GM23248 (cell line): Measurements from ENCODE around the gene AFG3L2. TPM values are rescaled to one million over a fixed set of nuclear protein-coding genes. Genes with fewer than 3 reads are reported as not detected.
"Not testable (repeated sequence)": the region's sequence is repeated elsewhere in the genome, so short reads cannot be mapped to it uniquely, and the experiment has no call there.

ENCODE experiments used
- DNase-seq: peaks from one replicate; pipeline ENCODE4 v3.0.0-alpha.2; 2015
- H2AFZ ChIP-seq: fragments of 200-600 bp; sonication (generic); 2 replicates; pipeline ENCODE4 v1.6.1; 2016; ENCODE audit warnings: antibody characterized with exemption
- H3F3A ChIP-seq: fragments of 200-600 bp; sonication (generic); 2 replicates; pipeline ENCODE4 v1.6.1; 2016; ENCODE audit warnings: mild to moderate bottlenecking, antibody characterized with exemption, mixed run types; ENCODE audit not compliant: insufficient read depth
- H3K27ac ChIP-seq: fragments of 200-600 bp; sonication (generic); 2 replicates; pipeline ENCODE4 v1.5.1; 2016; ENCODE audit warnings: mild to moderate bottlenecking
- H3K27me3 ChIP-seq: fragments of 200-600 bp; sonication (generic); replicated peaks from 2 replicates; pipeline ENCODE4 v1.6.1; 2016; ENCODE audit warnings: mild to moderate bottlenecking; ENCODE audit not compliant: insufficient read depth
- H3K36me3 ChIP-seq: fragments of 200-600 bp; sonication (generic); 2 replicates; pipeline ENCODE4 v1.6.1; 2016; ENCODE audit warnings: low read depth, mild to moderate bottlenecking
- H3K4me1 ChIP-seq: fragments of 200-600 bp; sonication (generic); 2 replicates; pipeline ENCODE4 v1.6.1; 2016; ENCODE audit warnings: mild to moderate bottlenecking; ENCODE audit not compliant: insufficient read depth
- H3K4me2 ChIP-seq: fragments of 200-600 bp; sonication (generic); one replicate; pipeline ENCODE4 v1.6.1; 2016; ENCODE audit warnings: mild to moderate bottlenecking; ENCODE audit not compliant: unreplicated experiment
- H3K4me3 ChIP-seq: fragments of 200-600 bp; sonication (generic); 2 replicates; pipeline ENCODE4 v1.5.1; 2016; ENCODE audit warnings: mild to moderate bottlenecking
- H3K79me2 ChIP-seq: fragments of 200-600 bp; sonication (generic); 2 replicates; pipeline ENCODE4 v1.6.1; 2016; ENCODE audit warnings: mild to moderate bottlenecking; ENCODE audit not compliant: insufficient read depth
- H3K9ac ChIP-seq: fragments of 200-600 bp; sonication (generic); 2 replicates; pipeline ENCODE4 v1.6.1; 2016; ENCODE audit warnings: mild to moderate bottlenecking
- H3K9me2 ChIP-seq: fragments of 200-600 bp; sonication (generic); 2 replicates; pipeline ENCODE4 v1.6.1; 2016; ENCODE audit warnings: mixed run types, mild to moderate bottlenecking, moderate library complexity; ENCODE audit not compliant: insufficient read depth
- H3K9me3 ChIP-seq: fragments of 200-600 bp; sonication (generic); one replicate; pipeline ENCODE4 v1.6.1; 2017; ENCODE audit warnings: low read depth
- H4K20me1 ChIP-seq: fragments of 200-600 bp; sonication (generic); 2 replicates; pipeline ENCODE4 v1.6.0; 2016; ENCODE audit not compliant: insufficient read depth
- EZH2 ChIP-seq: fragments of 200-600 bp; sonication (generic); IDR thresholded peaks from 2 replicates; pipeline ENCODE4 v1.6.1; 2018; ENCODE audit warnings: antibody characterized with exemption, mild to moderate bottlenecking; ENCODE audit not compliant: insufficient read depth, poor library complexity, severe bottlenecking
- EZH2phosphoT487 ChIP-seq: fragments of 200-600 bp; sonication (generic); IDR thresholded peaks from 2 replicates; pipeline ENCODE4 v1.6.1; 2018; ENCODE audit warnings: antibody characterized with exemption, moderate library complexity, mild to moderate bottlenecking, low read depth; ENCODE audit not compliant: insufficient read depth
- WGBS, 2 experiments: methylation state at CpG; one replicate each; pipeline ENCODE4 v1.1.6; 2015 to 2017; ENCODE audit warnings: low lambda C conversion rate in 2 of 2, low coverage in 1 of 2; ENCODE audit errors: missing lambda C conversion rate in 2 of 2; 5-methylcytosine and 5-hydroxymethylcytosine counted together
- in situ Hi-C: fragments of 300-500 bp; cut with MboI; formaldehyde crosslinking; loops from 2 replicates; pipeline ENCODE4 v1.15.0; 2020
- polyA plus RNA-seq: library from polyadenylated mRNA; unstranded; fragments of >200 nt; fragmentation: Nextera tagmentation; extraction: Ambion mirVana; gene quantifications from 2 replicates; pipeline ENCODE4 v1.2.1, GENCODE V29; 2016
- total RNA-seq: library from RNA; depleted of rRNA; stranded (reverse); fragments of >200 nt; shearing (Covaris generic); gene quantifications from 2 replicates; pipeline ENCODE4 v1.2.3, GENCODE V29; 2014

Gene AFG3L2
- total and polyA plus RNA-seq, 2 experiments from 2014 or later = 28.1 to 40.6 TPM

- Histone ChIP-seq H3K4me2 (no peak overlapping the region), H3K36me3 (no peaks in the 10 kb centered on the region), H3K9me2 (no peaks in the 10 kb centered on the region), H3K79me2 (no peaks in the 10 kb centered on the region), H3K9me3 (no peaks in the 10 kb centered on the region), H4K20me1 (no peaks in the 10 kb centered on the region), H2AFZ (no peak overlapping the region), H3K4me3 (no peak overlapping the region), H3K4me1 (no peaks in the 10 kb centered on the region), H3F3A (peaks cover 3% of the 10 kb centered on the region; the same call in 1 of the 2 replicates), H3K27ac (no peak overlapping the region), H3K27me3 (no peaks in the 10 kb centered on the region), H3K9ac (no peak overlapping the region)
- in situ Hi-C loops = loop anchor here (25.0 kb wide), 1 partner anchor 544 kb away; the partner anchor contains the start of gene SEH1L
- 84 to 96% methylated on average over 3 of the region's 3 CpGs for WGBS, 2 experiments
- DNase-seq = no peak
- TF ChIP-seq EZH2 (no peak), EZH2phosphoT487 (no peak)
Measured at GRCh38 chr18:12393510-12393909, 16.5 kb upstream of the AFG3L2 start.

GRCh38 chr18:12391487-12392165, 14.6 kb upstream of the AFG3L2 start:
- Histone ChIP-seq H4K20me1 (no peaks in the 10 kb centered on the region), H3K4me1 (no peaks in the 10 kb centered on the region), H3K9me2 (no peaks in the 10 kb centered on the region), H3K27me3 (no peaks in the 10 kb centered on the region), H2AFZ (peak overlapping the region; percentile 19; the same call in 1 of the 2 replicates), H3K4me2 (no peak overlapping the region), H3K9ac (no peak overlapping the region), H3K36me3 (no peaks in the 10 kb centered on the region), H3F3A (peaks cover 3% of the 10 kb centered on the region; the same call in 1 of the 2 replicates), H3K4me3 (no peak overlapping the region), H3K9me3 (no peaks in the 10 kb centered on the region), H3K79me2 (no peaks in the 10 kb centered on the region), H3K27ac (no peak overlapping the region)
- TF ChIP-seq EZH2phosphoT487 (no peak), EZH2 (no peak)
- 1 to 2% methylated on average over 9 of the region's 9 CpGs for WGBS, 2 experiments
- DNase-seq = peak; percentile 90
- in situ Hi-C loops = loop anchor here (25.0 kb wide), 1 partner anchor 546 kb away; the partner anchor contains the start of gene SEH1L

GRCh38 chr18:12388442-12388841, 11.4 kb upstream of the AFG3L2 start:
- WGBS, 2 experiments = 96 to 98% methylated on average over 3 of the region's 3 CpGs
- H4K20me1 ChIP-seq = no peaks in the 10 kb centered on the region
- in situ Hi-C loops = loop anchor here (25.0 kb wide), 1 partner anchor 549 kb away; the partner anchor contains the start of gene SEH1L
- no peaks in the 10 kb centered on the region for H3K79me2 ChIP-seq
- no peak overlapping the region for H3K27ac ChIP-seq
- no peaks in the 10 kb centered on the region for H3K27me3 ChIP-seq
- H3F3A ChIP-seq = peaks cover 8% of the 10 kb centered on the region; the same call in 1 of the 2 replicates
- no peaks in the 10 kb centered on the region for H3K36me3 ChIP-seq
- H3K4me2 ChIP-seq = no peak overlapping the region
- no peak for TF ChIP-seq EZH2
- no peak for TF ChIP-seq EZH2phosphoT487
- H2AFZ ChIP-seq = no peak overlapping the region
- no peak overlapping the region for H3K4me3 ChIP-seq
- no peak for DNase-seq
- no peaks in the 10 kb centered on the region for H3K4me1 ChIP-seq
- no peaks in the 10 kb centered on the region for H3K9me2 ChIP-seq
- H3K9me3 ChIP-seq = no peaks in the 10 kb centered on the region
- no peak overlapping the region for H3K9ac ChIP-seq

- H4K20me1 ChIP-seq = no peaks in the 10 kb centered on the region
- 85 to 88% methylated on average over 2 of the region's 2 CpGs for WGBS, 2 experiments
- no peak for DNase-seq
- H3K79me2 ChIP-seq = no peaks in the 10 kb centered on the region
- no peak overlapping the region for H3K4me2 ChIP-seq
- H3K27ac ChIP-seq = no peak overlapping the region
- H3K27me3 ChIP-seq = no peaks in the 10 kb centered on the region
- no peaks in the 10 kb centered on the region for H3K9me3 ChIP-seq
- no peak overlapping the region for H3K9ac ChIP-seq
- no peak overlapping the region for H3K4me3 ChIP-seq
- in situ Hi-C loops = loop anchor here (25.0 kb wide), 1 partner anchor 553 kb away; the partner anchor contains the start of gene SEH1L
- H3K9me2 ChIP-seq = no peaks in the 10 kb centered on the region
- H3F3A ChIP-seq = peaks cover 5% of the 10 kb centered on the region; the same call in 1 of the 2 replicates
- no peaks in the 10 kb centered on the region for H3K4me1 ChIP-seq
- TF ChIP-seq EZH2 (no peak), EZH2phosphoT487 (no peak)
- no peaks in the 10 kb centered on the region for H3K36me3 ChIP-seq
- H2AFZ ChIP-seq = peak overlapping the region; percentile 28; the same call in 1 of the 2 replicates
Measured at GRCh38 chr18:12384261-12384660, 7.2 kb upstream of the AFG3L2 start.

GRCh38 chr18:12383759-12384158, 6.7 kb upstream of the AFG3L2 start:
- H3F3A ChIP-seq, H3K4me1 ChIP-seq, H3K9ac ChIP-seq, H2AFZ ChIP-seq, H3K4me2 ChIP-seq, H4K20me1 ChIP-seq, H3K36me3 ChIP-seq, H3K27ac ChIP-seq, H3K4me3 ChIP-seq, H3K9me3 ChIP-seq, H3K9me2 ChIP-seq, H3K27me3 ChIP-seq, H3K79me2 ChIP-seq, DNase-seq: not testable (repeated sequence)
- WGBS, 2 experiments = 78 to 95% methylated on average over 4 to 5 of the region's 5 CpGs
- in situ Hi-C loops = loop anchor here (25.0 kb wide), 1 partner anchor 554 kb away; the partner anchor contains the start of gene SEH1L

GRCh38 chr18:12382221-12382814, 5.3 kb upstream of the AFG3L2 start:
- H3K9me2 ChIP-seq, H3K9me3 ChIP-seq, H3K4me2 ChIP-seq, H3K4me3 ChIP-seq, H3K79me2 ChIP-seq, H3K27ac ChIP-seq, H3K9ac ChIP-seq, DNase-seq, H2AFZ ChIP-seq, H3K4me1 ChIP-seq, H3K36me3 ChIP-seq, H3K27me3 ChIP-seq, H4K20me1 ChIP-seq: not testable (repeated sequence)
- in situ Hi-C loops = loop anchor here (25.0 kb wide), 1 partner anchor 555 kb away; the partner anchor contains the start of gene SEH1L
- 91 to 97% methylated on average over 7 of the region's 7 CpGs for WGBS, 2 experiments
- H3F3A ChIP-seq = peaks cover 11% of the 10 kb centered on the region; the same call in 1 of the 2 replicates
